Activated CD8-positive, alpha-beta T cell treated with anti-CD3 and anti-CD28 coated beads for 36 hours (primary cell): ENCODE results near the gene PPP1R10. TPM values are rescaled to one million over a fixed set of nuclear protein-coding genes. Genes with fewer than 3 reads are reported as not detected.

Experiments
- ATAC-seq: fragments of 200-7000 bp; cut with Tn5 transposase; one replicate; pipeline ENCODE4 v1.10.0; 2021; ENCODE audit warnings: mild to moderate bottlenecking, moderate library complexity
- CTCF ChIA-PET: fragments of 350-600 bp; sonication (Branson Sonifier 250); formaldehyde crosslinking; loops from one replicate; lab custom pipeline; 2021; ENCODE audit warnings: antibody characterized with exemption; lab: Charles Lee
- POLR2A ChIA-PET: fragments of 350-600 bp; sonication (Branson Sonifier 250); formaldehyde crosslinking; loops from one replicate; lab custom pipeline; 2021; ENCODE audit warnings: antibody characterized with exemption; lab: Charles Lee
- DNase-seq: peaks from one replicate; pipeline ENCODE4 v3.0.0-alpha.2; 2020
- H3K27ac Mint-ChIP-seq: one replicate; pipeline ENCODE4 v1.8.0; 2021; ENCODE audit warnings: mild to moderate bottlenecking, mixed read lengths
- H3K27me3 Mint-ChIP-seq: one replicate; pipeline ENCODE4 v1.8.0; 2021; ENCODE audit warnings: mixed read lengths
- H3K36me3 Mint-ChIP-seq: one replicate; pipeline ENCODE4 v1.8.0; 2021; ENCODE audit warnings: low read depth, mixed read lengths
- H3K4me1 Mint-ChIP-seq: one replicate; pipeline ENCODE4 v1.8.0; 2021; ENCODE audit warnings: low read depth, mixed read lengths
- H3K4me3 Mint-ChIP-seq: one replicate; pipeline ENCODE4 v1.8.0; 2021; ENCODE audit warnings: mild to moderate bottlenecking, moderate library complexity, mixed read lengths
- H3K9me3 Mint-ChIP-seq: one replicate; pipeline ENCODE4 v1.8.0; 2021; ENCODE audit warnings: mixed read lengths
- CTCF ChIP-seq: fragments of 200-600 bp; IDR thresholded peaks from one replicate; pipeline ENCODE4 v1.8.0; 2022; ENCODE audit warnings: antibody characterized with exemption, mild to moderate bottlenecking
- intact Hi-C: fragments of 100-400 bp; cut with micrococcal nuclease; formaldehyde crosslinking; loops from one replicate; pipeline ENCODE4 v1.10.0; 2022
- total RNA-seq, 2 experiments: library from RNA; stranded (reverse); gene quantifications; one replicate each; pipeline ENCODE4 v1.2.3, GENCODE V29; 2021

The PPP1R10 gene
- total RNA-seq, 2 experiments from 2014 or later: 59.0 to 59.8 TPM

DNA sequence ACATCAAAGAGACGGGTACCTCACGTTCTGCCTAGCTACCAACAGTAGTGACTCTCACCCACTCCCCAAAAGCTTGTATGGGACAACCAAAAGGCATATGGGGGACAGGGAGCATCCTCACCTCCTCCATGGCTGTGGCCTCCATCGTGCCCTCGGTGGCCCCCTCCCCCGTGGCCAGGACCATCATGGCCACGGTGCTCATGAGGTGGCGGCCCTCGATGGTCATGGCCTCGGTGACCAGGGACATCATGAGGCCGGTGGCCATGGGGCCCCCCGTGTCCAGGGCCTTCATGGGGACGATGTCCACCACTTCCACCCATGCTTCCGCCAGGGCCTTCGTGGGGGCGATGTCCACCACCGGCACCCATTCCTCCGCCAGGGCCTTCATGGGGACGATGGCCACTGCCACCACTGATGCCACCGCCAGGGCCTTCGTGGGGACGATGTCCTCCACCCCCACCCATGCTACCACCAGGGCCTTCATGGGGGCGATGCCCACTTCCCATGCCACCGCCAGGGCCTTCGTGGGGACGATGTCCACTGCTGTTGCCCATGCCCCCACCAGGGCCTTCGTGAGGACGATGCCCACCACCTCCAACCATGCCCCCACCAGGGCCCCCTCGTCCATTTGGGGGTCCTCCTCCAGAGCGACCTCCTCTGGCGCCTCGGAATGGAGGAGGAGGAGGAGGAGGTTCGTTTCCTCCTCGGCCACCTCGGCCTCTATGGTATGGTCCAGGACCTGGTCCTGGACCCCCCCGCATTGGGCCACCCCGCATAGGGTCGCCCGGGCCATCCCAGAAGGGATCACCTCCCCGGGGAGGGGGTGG lies 15.0 kb downstream of the PPP1R10 start:
- CTCF ChIA-PET: interaction anchor here (6.6 to 10.1 kb wide), 2 partner anchors 59 to 119 kb away, joined by 91 to 115 read pairs; no protein-coding TSS in a partner anchor
- no peaks in the 10 kb centered on the region for H3K9me3 Mint-ChIP-seq
- intact Hi-C loops: no loop called here
- H3K27ac Mint-ChIP-seq: no peak overlapping the region
- no peak for TF ChIP-seq CTCF
- peaks cover 15% of the 10 kb centered on the region for H3K4me1 Mint-ChIP-seq
- POLR2A ChIA-PET: interaction anchor here (0.6 to 9.5 kb wide), 9 partner anchors 8 to 63 kb away, joined by 3 to 121 read pairs (median 7); partner anchors contain the start of genes ABCF1, GNL1 and PRR3
- no peak for ATAC-seq
- no peaks in the 10 kb centered on the region for H3K27me3 Mint-ChIP-seq
- no peak for DNase-seq
- H3K36me3 Mint-ChIP-seq: peaks cover 57% of the 10 kb centered on the region
- no peak overlapping the region for H3K4me3 Mint-ChIP-seq

DNA sequence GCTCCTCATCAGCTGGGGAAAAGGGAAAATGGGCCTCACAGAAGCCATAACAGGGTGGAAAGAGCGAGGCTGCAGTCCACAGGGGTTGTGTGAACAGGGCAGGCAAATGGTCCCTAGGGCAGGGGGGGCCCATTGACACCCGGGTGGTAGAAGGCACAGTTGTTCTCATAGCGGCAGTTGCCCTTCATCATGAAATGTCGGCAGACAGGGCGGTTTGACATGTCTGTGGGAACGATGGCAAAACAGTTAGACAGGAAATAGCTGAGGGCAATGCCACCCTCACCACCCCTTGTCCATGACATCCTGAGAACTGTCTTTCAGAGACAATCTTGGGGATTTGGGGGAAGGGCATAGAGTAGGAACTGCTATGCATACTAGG lies 15.6 kb downstream of the PPP1R10 start:
- no peak overlapping the region for H3K4me3 Mint-ChIP-seq
- TF ChIP-seq CTCF: no peak
- no peak for ATAC-seq
- CTCF ChIA-PET: interaction anchor here (1.0 to 10.1 kb wide), 6 partner anchors 10 to 147 kb away, joined by 3 to 115 read pairs (median 6); no protein-coding TSS in a partner anchor
- peaks cover 52% of the 10 kb centered on the region for H3K36me3 Mint-ChIP-seq
- POLR2A ChIA-PET: interaction anchor here (0.6 to 9.5 kb wide), 14 partner anchors 9 to 137 kb away, joined by 3 to 121 read pairs (median 4); partner anchors contain the start of genes ABCF1, GNL1 and PRR3
- H3K27ac Mint-ChIP-seq: no peak overlapping the region
- H3K27me3 Mint-ChIP-seq: no peaks in the 10 kb centered on the region
- peaks cover 16% of the 10 kb centered on the region for H3K4me1 Mint-ChIP-seq
- intact Hi-C loops: no loop called here
- H3K9me3 Mint-ChIP-seq: no peaks in the 10 kb centered on the region
- DNase-seq: no peak

DNA sequence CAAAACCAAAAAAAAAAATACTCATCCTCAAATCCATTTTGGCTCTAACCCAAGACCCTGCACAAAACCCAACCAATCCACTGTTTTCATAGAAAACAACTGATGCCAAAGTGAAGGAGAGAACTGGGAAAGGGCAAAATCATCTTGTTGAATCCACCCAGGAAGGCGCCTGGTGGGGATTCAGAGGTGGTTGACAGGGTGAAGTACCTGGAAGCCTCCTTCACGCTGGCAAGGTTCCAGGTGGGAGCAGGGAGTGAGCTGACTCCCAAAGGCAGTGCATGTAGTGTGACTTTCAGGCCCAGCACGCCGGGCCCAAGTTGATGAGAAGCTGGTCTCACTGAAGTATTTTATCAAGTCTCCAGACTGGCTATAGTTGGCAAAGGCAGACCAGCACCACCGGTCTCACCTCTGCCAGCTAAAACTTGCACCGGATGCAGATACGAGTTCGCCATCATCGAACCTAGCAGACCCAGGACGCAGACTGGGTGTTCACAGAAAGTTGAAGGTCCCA lies 16.5 kb downstream of the PPP1R10 start:
- Mint-ChIP-seq H3K9me3 (no peaks in the 10 kb centered on the region), H3K36me3 (peaks cover 45% of the 10 kb centered on the region), H3K27ac (peak overlapping the region; percentile 25), H3K4me3 (no peak overlapping the region), H3K4me1 (peaks cover 12% of the 10 kb centered on the region), H3K27me3 (no peaks in the 10 kb centered on the region)
- DNase-seq (no peak), ATAC-seq (no peak)
- CTCF ChIA-PET: interaction anchor here (1.0 to 10.1 kb wide), 6 partner anchors 9 to 147 kb away, joined by 3 to 115 read pairs (median 6); no protein-coding TSS in a partner anchor
- intact Hi-C loops: no loop called here
- POLR2A ChIA-PET: interaction anchor here (0.8 to 9.5 kb wide), 14 partner anchors 7 to 136 kb away, joined by 3 to 121 read pairs (median 6); no protein-coding TSS in a partner anchor
- TF ChIP-seq CTCF: no peak

- H3K4me1 Mint-ChIP-seq: peaks cover 12% of the 10 kb centered on the region
- POLR2A ChIA-PET: interaction anchor here (0.6 to 9.5 kb wide), 13 partner anchors 8 to 136 kb away, joined by 3 to 121 read pairs (median 7); no protein-coding TSS in a partner anchor
Measured at GRCh38 chr6:30599625-30600324, 17.3 kb downstream of the PPP1R10 start.

More at GRCh38 chr6:30599625-30600324, 17.3 kb downstream of the PPP1R10 start:
- DNase-seq: no peak
- H3K4me3 Mint-ChIP-seq: no peak overlapping the region
- intact Hi-C loops: loop anchor here (5.0 kb wide), 1 partner anchor 112 kb away; the partner anchor contains the start of gene HLA-E
- H3K27me3 Mint-ChIP-seq: no peaks in the 10 kb centered on the region
- ATAC-seq: no peak
- H3K36me3 Mint-ChIP-seq: peaks cover 41% of the 10 kb centered on the region
- CTCF ChIA-PET: interaction anchor here (1.6 to 10.1 kb wide), 6 partner anchors 8 to 146 kb away, joined by 4 to 115 read pairs (median 17); no protein-coding TSS in a partner anchor
- no peak for TF ChIP-seq CTCF
- no peak overlapping the region for H3K27ac Mint-ChIP-seq
- no peaks in the 10 kb centered on the region for H3K9me3 Mint-ChIP-seq
